Endothelial cell of umbilical vein (primary cell): Measurements from ENCODE around the gene RNF10. TPM values are rescaled to one million over a fixed set of nuclear protein-coding genes. Genes with fewer than 3 reads are reported as not detected.

ENCODE experiments used
- BruUV-seq: library from RNA; stranded (reverse); fragments of 400-500 nt; replicated peaks from 2 replicates; lab custom pipeline; 2021; lab: Mats Ljungman, UMichigan
- CTCF ChIA-PET: fragments of 300-600, 350-600 bp; sonication (Branson Sonifier 250); formaldehyde crosslinking; loops from one replicate; lab custom pipeline; 2021; ENCODE audit warnings: antibody characterized with exemption, inconsistent platforms; lab: Charles Lee
- POLR2A ChIA-PET: fragments of 300-600, 350-600 bp; sonication (Branson Sonifier 250); formaldehyde crosslinking; loops from one replicate; lab custom pipeline; 2021; ENCODE audit warnings: antibody characterized with exemption, inconsistent platforms; lab: Charles Lee
- DNase-seq: peaks from one replicate; pipeline ENCODE4 v3.0.0-alpha.2; 2011; ENCODE audit warnings: low read depth, low spot score
- FAIRE-seq: peaks from 2 replicates; lab custom pipeline; 2011; peaks lifted over from hg19 to GRCh38; lab: Jason Lieb, UNC
- H2AFZ ChIP-seq: 2 replicates; pipeline ENCODE4 v1.6.0; 2012; ENCODE audit warnings: low read depth, low read length, control low read depth, inconsistent platforms
- H3K27ac ChIP-seq: 2 replicates; pipeline ENCODE4 v1.5.1; 2011; ENCODE audit warnings: low read depth, mild to moderate bottlenecking, control low read depth, low read length, moderate library complexity; ENCODE audit not compliant: insufficient read depth
- H3K27me3 ChIP-seq, 2 experiments: 2 replicates each; pipeline versions ENCODE4 v1.6.0 to v1.6.1; 2011; ENCODE audit warnings: low read length in 2 of 2, mixed read lengths in 1 of 2; ENCODE audit not compliant: control insufficient read depth in 2 of 2, insufficient read depth in 2 of 2
- H3K36me3 ChIP-seq, 2 experiments: 2 replicates in 1 of 2; 3 replicates in 1 of 2; pipeline ENCODE4 v1.5.1; 2011; ENCODE audit warnings: low read length in 2 of 2, mild to moderate bottlenecking in 1 of 2, moderate library complexity in 1 of 2; ENCODE audit not compliant: control insufficient read depth in 2 of 2, insufficient read depth in 2 of 2; ENCODE audit errors: extremely low read depth in 1 of 2
- H3K4me1 ChIP-seq: 3 replicates; pipeline ENCODE4 v1.5.1; 2011; ENCODE audit warnings: mild to moderate bottlenecking, low read length; ENCODE audit not compliant: control insufficient read depth, insufficient read depth; ENCODE audit errors: extremely low read depth
- H3K4me2 ChIP-seq: 2 replicates; pipeline ENCODE4 v1.6.1; 2011; ENCODE audit warnings: low read length, control low read depth, mixed read lengths; ENCODE audit not compliant: insufficient read depth
- H3K4me3 ChIP-seq, 3 experiments: fragments of 200-600 bp in 1 of 3; sonication (generic), shearing (Covaris generic) in 1 of 3; replicated peaks in 1 of 3; 2 replicates each; pipeline ENCODE4 v1.5.1; 2011 to 2016; ENCODE audit warnings: control low read depth in 3 of 3, low read length in 3 of 3, mild to moderate bottlenecking in 2 of 3, inconsistent platforms in 1 of 3, low read depth in 1 of 3, moderate library complexity in 1 of 3; ENCODE audit not compliant: insufficient read depth in 1 of 3
- H3K79me2 ChIP-seq: 2 replicates; pipeline ENCODE4 v1.6.0; 2012; ENCODE audit warnings: low read length, inconsistent platforms; ENCODE audit not compliant: control insufficient read depth, insufficient read depth
- H3K9ac ChIP-seq: replicated peaks from 2 replicates; pipeline ENCODE3; 2011; ENCODE audit warnings: low read length, control low read depth; ENCODE audit not compliant: insufficient read depth; ENCODE audit errors: extremely low read depth
- H3K9me1 ChIP-seq: replicated peaks from 3 replicates; pipeline ENCODE4 v1.6.0; 2011; ENCODE audit warnings: mild to moderate bottlenecking, low read length; ENCODE audit not compliant: control insufficient read depth, insufficient read depth; ENCODE audit errors: extremely low read depth
- H3K9me3 ChIP-seq: replicated peaks from 2 replicates; pipeline ENCODE4 v1.5.1; 2012; ENCODE audit warnings: low read length, inconsistent platforms; ENCODE audit not compliant: control insufficient read depth, insufficient read depth
- H4K20me1 ChIP-seq: replicated peaks from 2 replicates; pipeline ENCODE3; 2011; ENCODE audit warnings: mild to moderate bottlenecking, low read length; ENCODE audit not compliant: control insufficient read depth, insufficient read depth; ENCODE audit errors: extremely low read depth
- EZH2 ChIP-seq: IDR thresholded peaks from 2 replicates; pipeline ENCODE4 v1.6.1; 2012; ENCODE audit warnings: borderline replicate concordance, low read depth, mild to moderate bottlenecking, moderate library complexity, low read length, inconsistent platforms; ENCODE audit not compliant: severe bottlenecking
- FOS ChIP-seq: IDR thresholded peaks from 2 replicates; pipeline ENCODE4 v1.6.1; 2011; ENCODE audit warnings: mild to moderate bottlenecking, low read length, moderate library complexity, borderline replicate concordance; ENCODE audit not compliant: insufficient read depth
- GATA2 ChIP-seq: IDR thresholded peaks from 2 replicates; pipeline ENCODE4 v1.7.0; 2011; ENCODE audit warnings: low read depth, mild to moderate bottlenecking, moderate library complexity, mixed read lengths, low read length; ENCODE audit not compliant: insufficient read length, insufficient read depth
- JUN ChIP-seq: IDR thresholded peaks from 2 replicates; pipeline ENCODE4 v1.6.1; 2011; ENCODE audit warnings: borderline replicate concordance, low read depth; ENCODE audit not compliant: insufficient read length, insufficient read depth
- MYC ChIP-seq: IDR thresholded peaks from one replicate; pipeline ENCODE4 v1.6.1; 2011; ENCODE audit warnings: mild to moderate bottlenecking, low read depth, low read length
- POLR2A ChIP-seq: IDR thresholded peaks from 2 replicates; pipeline ENCODE4 v1.6.1; 2012; ENCODE audit warnings: low read depth, mild to moderate bottlenecking, control low read depth, low read length
- POLR2AphosphoS5 ChIP-seq: IDR thresholded peaks from 2 replicates; pipeline ENCODE4 v1.6.1; 2012; ENCODE audit warnings: low read depth, mild to moderate bottlenecking, control low read depth, low read length, moderate library complexity; ENCODE audit not compliant: insufficient read depth
- dilution Hi-C: fragments of 300-500 bp; cut with MboI; formaldehyde crosslinking; loops from one replicate; pipeline ENCODE4 v1.15.0; 2019; ENCODE audit warnings: low sequenced_read_pairs; ENCODE audit not compliant: extremely low pct_ligation_motif_present
- intact Hi-C: fragments of 100-400 bp; cut with micrococcal nuclease; formaldehyde crosslinking; loops from one replicate; pipeline ENCODE4 v1.10.0; 2022
- polyA plus RNA-seq, 4 experiments: library from polyadenylated mRNA; depleted of rRNA in 3 of 4; stranded (reverse) in 3 of 4; unstranded in 1 of 4; fragments of >200 nt; gene quantifications; 2 replicates each; pipeline versions ENCODE4 v1.2.1 to v1.2.3, GENCODE V29; 2011 to 2012; ENCODE audit warnings: missing spikeins in 1 of 4
- total RNA-seq: library from RNA; stranded (reverse); gene quantifications from 2 replicates; pipeline ENCODE4 v1.2.3, GENCODE V29; 2021
- TF ChIP-seq, protein P1 (sequence below): IDR thresholded peaks from 2 replicates; pipeline ENCODE4 v1.6.1; 2011; ENCODE audit not compliant: insufficient read depth, insufficient read length
- TF ChIP-seq, protein P2 (sequence below), 2 donors: IDR thresholded peaks; 1 replicate in 1 of 2; 2 replicates in 1 of 2; pipeline ENCODE4 v1.5.1; 2011; ENCODE audit warnings: low read length in 2 of 2, mild to moderate bottlenecking in 2 of 2, moderate library complexity in 2 of 2, control low read depth in 1 of 2, inconsistent platforms in 1 of 2, low read depth in 1 of 2; ENCODE audit not compliant: insufficient read depth in 1 of 2; ENCODE audit errors: extremely low read depth in 1 of 2

The RNF10 gene
- total and polyA plus RNA-seq, 2 donors (not counting 3 experiments of a cell fraction or from before 2014, with no cell fraction given), result 120 to 236 TPM

DNA sequence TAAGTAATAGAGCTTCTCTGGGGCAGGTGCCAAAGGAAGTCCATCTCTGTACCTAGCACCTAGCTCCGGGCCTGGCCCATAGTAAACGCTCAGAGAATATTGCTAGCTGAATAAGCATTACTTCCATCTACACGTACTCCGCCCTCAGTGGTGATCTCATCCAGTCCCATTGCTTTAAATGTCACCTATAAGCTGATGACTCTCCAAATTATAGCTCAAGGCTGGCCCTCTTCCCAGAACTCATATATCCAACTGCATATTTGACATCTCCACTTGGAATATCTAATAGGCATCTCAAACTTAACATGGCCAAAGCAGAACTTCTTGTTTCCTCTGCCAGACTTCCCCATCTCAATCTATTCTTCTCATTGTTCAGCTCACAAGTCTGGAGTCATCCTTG, 45.1 kb upstream of the RNF10 start:
- Histone ChIP-seq H3K27ac (no peak overlapping the region), H3K79me2 (no peaks in the 10 kb centered on the region), H2AFZ (no peak overlapping the region), H3K4me1 (peaks cover 7% of the 10 kb centered on the region), H3K36me3 (no peaks in the 10 kb centered on the region), H3K9me1 (no peaks in the 10 kb centered on the region), H3K27me3 (no peaks in the 10 kb centered on the region), H3K9ac (no peak overlapping the region), H3K4me3 (no peak overlapping the region), H3K9me3 (no peaks in the 10 kb centered on the region), H4K20me1 (no peaks in the 10 kb centered on the region), H3K4me2 (no peak overlapping the region)
- CTCF ChIA-PET, result interaction anchor here (0.8 kb wide), 1 partner anchor 15 kb away, joined by 4 read pairs; no protein-coding TSS in a partner anchor
- dilution Hi-C loops (no loop called here), intact Hi-C loops (no loop called here)
- FAIRE-seq (no peak), DNase-seq (no peak)
- no TSS peak for BruUV-seq
- POLR2A ChIA-PET, result no interaction called here
- TF ChIP-seq GATA2 (no peak), MYC (no peak), JUN (no peak), POLR2A (no peak), EZH2 (no peak), POLR2AphosphoS5 (no peak), FOS (no peak)
- TF ChIP-seq, protein P1, sequence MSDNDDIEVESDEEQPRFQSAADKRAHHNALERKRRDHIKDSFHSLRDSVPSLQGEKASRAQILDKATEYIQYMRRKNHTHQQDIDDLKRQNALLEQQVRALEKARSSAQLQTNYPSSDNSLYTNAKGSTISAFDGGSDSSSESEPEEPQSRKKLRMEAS, result no peak
- TF ChIP-seq, protein P2, sequence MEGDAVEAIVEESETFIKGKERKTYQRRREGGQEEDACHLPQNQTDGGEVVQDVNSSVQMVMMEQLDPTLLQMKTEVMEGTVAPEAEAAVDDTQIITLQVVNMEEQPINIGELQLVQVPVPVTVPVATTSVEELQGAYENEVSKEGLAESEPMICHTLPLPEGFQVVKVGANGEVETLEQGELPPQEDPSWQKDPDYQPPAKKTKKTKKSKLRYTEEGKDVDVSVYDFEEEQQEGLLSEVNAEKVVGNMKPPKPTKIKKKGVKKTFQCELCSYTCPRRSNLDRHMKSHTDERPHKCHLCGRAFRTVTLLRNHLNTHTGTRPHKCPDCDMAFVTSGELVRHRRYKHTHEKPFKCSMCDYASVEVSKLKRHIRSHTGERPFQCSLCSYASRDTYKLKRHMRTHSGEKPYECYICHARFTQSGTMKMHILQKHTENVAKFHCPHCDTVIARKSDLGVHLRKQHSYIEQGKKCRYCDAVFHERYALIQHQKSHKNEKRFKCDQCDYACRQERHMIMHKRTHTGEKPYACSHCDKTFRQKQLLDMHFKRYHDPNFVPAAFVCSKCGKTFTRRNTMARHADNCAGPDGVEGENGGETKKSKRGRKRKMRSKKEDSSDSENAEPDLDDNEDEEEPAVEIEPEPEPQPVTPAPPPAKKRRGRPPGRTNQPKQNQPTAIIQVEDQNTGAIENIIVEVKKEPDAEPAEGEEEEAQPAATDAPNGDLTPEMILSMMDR (IDR thresholded peaks at IDR 0.05; ENCODE audit: extremely low read depth in 1 of 2, insufficient read depth in 1 of 2, low read depth in 1 of 2, low read length in 2 of 2), result no peak
